Right hindlimb (tissue), 1 donor: Measurements from ENCODE around the gene RNF167.

Source experiments
- DNase-seq: peaks from one replicate; pipeline ENCODE4 v3.0.0-alpha.2; 2018

The RNF167 gene

DNA sequence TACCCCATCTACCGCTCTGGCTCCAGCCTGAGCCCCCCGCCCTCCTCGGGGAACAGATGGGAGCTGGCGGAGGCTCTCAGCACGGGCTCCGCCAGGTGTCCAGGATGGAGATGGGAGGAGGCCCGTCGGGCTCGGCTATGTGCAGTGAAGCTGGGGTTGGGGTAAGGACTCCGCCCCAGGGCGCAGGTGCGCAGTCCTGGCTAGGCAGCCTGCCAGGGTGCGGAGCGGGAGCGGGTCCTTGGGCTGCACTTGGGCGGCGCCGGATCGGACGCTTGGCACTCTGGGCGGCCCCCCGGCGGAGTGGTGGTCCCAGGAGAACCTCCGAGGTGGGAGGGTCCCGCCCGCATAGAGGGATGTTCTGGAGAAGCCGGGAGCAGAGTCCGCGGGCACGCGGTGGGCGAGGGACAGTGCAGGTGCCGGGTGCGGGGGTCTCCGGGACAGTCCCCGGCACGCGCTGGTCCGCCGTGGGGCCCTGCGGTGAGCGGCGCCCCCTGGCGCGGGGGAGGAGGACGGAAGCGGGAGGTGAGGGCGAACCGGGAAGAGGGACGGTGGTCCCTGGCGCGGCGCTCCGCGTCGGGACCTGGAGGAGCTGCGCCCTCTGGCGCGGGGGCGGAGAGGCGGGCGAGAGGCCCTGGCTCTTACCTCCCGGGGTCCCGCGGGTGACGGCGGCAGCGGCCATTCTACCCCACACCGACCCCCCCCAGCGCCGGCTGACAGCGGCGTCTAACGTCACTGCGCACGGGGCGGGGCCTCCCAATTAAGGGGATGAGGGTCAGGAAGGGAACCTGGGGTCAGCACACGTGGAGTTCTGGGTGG lies 47.1 kb downstream of the RNF167 start, which contains the start of gene CAMTA2:
Gene CAMTA2, minus strand, starts transcription at position 725 of the 816 bp plus-strand sequence. CDS start 1,453 bp downstream, outside the sequence.
- DNase-seq, result peak; percentile 89

DNA sequence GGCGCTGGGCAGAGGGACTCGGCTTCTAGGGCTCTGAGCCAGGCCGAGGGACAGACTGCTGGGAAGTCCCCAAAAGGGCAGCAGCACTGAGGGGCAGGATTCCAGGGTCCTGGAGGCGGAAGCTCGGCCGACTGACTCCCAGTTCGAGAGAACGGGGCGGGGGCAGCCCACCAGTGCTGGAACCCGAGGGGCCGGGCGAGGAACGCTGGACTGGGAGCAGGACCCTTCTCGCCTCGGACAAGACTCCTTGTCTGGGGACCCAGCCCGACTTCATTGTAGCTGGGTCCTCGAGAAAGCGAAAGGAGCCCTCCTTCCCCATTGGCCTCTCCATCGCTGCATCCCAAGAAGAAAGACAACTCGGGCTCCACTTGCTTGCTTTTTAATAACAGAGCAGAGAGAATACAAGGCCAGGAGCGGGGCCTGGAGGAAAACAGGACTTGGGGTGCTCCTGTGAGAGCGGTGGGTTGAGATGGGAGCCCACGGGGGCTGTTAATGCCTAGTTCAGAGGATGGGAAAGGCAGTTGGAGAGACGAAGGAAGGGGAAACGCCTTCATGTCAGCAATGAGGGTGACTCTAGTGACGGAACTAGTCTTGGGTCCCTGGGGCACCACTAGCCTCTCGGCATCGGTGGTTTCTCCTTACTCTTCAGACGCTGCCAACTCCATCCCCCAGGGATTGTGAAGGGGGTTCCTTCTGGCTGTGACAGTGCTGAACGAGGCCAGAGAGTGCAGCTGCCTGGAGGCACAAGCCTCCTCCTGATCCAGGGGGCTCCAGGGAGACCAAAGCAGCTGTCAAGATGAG lies 47.9 kb downstream of the RNF167 start:
- DNase-seq, result peak; percentile 54

DNA sequence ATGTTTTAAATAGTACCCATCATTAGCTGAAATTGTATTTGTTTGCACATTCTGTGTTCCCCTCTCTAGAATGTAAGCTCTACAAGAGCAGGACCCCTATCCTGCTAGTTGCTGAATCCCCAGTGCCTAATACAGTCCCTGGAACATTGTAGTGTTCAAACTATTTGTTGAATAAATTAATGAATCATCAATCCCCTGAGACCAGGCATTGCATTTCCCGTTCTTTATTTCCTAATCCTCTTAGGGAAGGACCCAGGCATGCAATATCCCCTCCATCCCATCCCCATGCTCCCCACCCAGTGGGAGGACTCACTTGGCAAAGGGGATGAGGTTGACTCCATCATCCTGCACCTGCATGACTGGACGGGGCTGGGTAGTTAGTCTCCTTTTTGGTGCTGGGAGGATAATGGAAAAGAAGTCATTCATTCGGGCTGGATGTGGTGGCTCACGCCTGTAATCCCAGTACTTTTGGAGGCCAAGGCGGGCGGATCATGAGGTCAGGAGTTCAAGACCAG lies 54.1 kb downstream of the RNF167 start:
- DNase-seq, result no peak
